Heart left ventricle (tissue), 16 donors: ENCODE measurements around the gene LILRA1. TPM values are rescaled to one million over a fixed set of nuclear protein-coding genes. Genes with fewer than 3 reads are reported as not detected.
A peak's percentile ranks its signal among the peaks of the same experiment; 100 is the strongest.
"Not testable (repeated sequence)": the region's sequence is repeated elsewhere in the genome, so short reads cannot be mapped to it uniquely, and the experiment has no call there.

ENCODE experiments used
- ATAC-seq, 4 donors: fragments of 200-7000 bp; cut with Tn5 transposase; one replicate each; pipeline ENCODE4 v1.9.1; 2020 to 2022; ENCODE audit warnings: moderate library complexity in 4 of 4, mild to moderate bottlenecking in 3 of 4, moderate number of reproducible peaks in 1 of 4
- DNase-seq, 5 donors: peaks; one replicate each; pipeline ENCODE4 v3.0.0-alpha.2; 2020
- H3K27ac ChIP-seq, 12 donors: fragments of 200-600 bp; sonication (generic) in 4 of 12; one replicate each; pipeline versions ENCODE4 v1.5.0 to v1.8.0; 2016 to 2022; ENCODE audit warnings: mild to moderate bottlenecking in 2 of 12
- H3K27me3 ChIP-seq, 9 donors: fragments of 200-600 bp; sonication (generic) in 2 of 9; one replicate each; pipeline versions ENCODE4 v1.5.1 to v1.8.0; 2016 to 2022; ENCODE audit warnings: mild to moderate bottlenecking in 3 of 9
- H3K36me3 ChIP-seq, 9 donors: fragments of 200-600 bp; sonication (generic) in 2 of 9; one replicate each; pipeline versions ENCODE4 v1.5.0 to v1.8.0; 2018 to 2022; ENCODE audit warnings: mild to moderate bottlenecking in 2 of 9
- H3K4me1 ChIP-seq, 12 donors: fragments of 200-600 bp; sonication (generic) in 4 of 12; one replicate each; pipeline versions ENCODE4 v1.5.0 to v1.8.0; 2016 to 2022; ENCODE audit warnings: mild to moderate bottlenecking in 3 of 12
- H3K4me3 ChIP-seq, 12 donors: fragments of 200-600 bp; sonication (generic) in 4 of 12; one replicate each; pipeline versions ENCODE4 v1.5.0 to v1.8.0; 2017 to 2022; ENCODE audit warnings: mild to moderate bottlenecking in 9 of 12, moderate library complexity in 4 of 12
- H3K9me3 ChIP-seq, 12 donors: fragments of 200-600 bp; sonication (generic) in 4 of 12; one replicate each; pipeline versions ENCODE4 v1.5.0 to v1.8.0; 2016 to 2022; ENCODE audit warnings: mild to moderate bottlenecking in 1 of 12
- CTCF ChIP-seq, 12 donors: fragments of 200-600 bp; sonication (generic) in 4 of 12; IDR thresholded peaks; one replicate each; pipeline versions ENCODE4 v1.5.0 to v1.8.0; 2018 to 2022; ENCODE audit warnings: antibody characterized with exemption in 12 of 12, mild to moderate bottlenecking in 5 of 12
- POLR2A ChIP-seq, 2 donors: fragments of 450-650 bp; IDR thresholded peaks; one replicate each; pipeline ENCODE4 v1.6.1; 2017; ENCODE audit warnings: antibody characterized with exemption in 2 of 2, mild to moderate bottlenecking in 2 of 2, moderate library complexity in 2 of 2
- WGBS, 4 donors: extraction: QIAGEN DNeasy Blood & Tissue Kit in 2 of 4; methylation state at CpG; one replicate each; pipeline versions ENCODE4 v1.1.5 to v1.1.7; 2013 to 2018; 5-methylcytosine and 5-hydroxymethylcytosine counted together
- intact Hi-C, 10 donors: fragments of 100-400 bp; cut with DNase I; formaldehyde crosslinking; loops; one replicate each; pipeline versions ENCODE4 v1.11.1 to v1.14.2; 2022
- polyA plus RNA-seq, 2 donors: library from polyadenylated mRNA; stranded (reverse); fragments of 200-250 nt; gene quantifications; one replicate each; pipeline ENCODE4 v1.2.3, GENCODE V29; 2013
- total RNA-seq, 9 donors: library from RNA; depleted of rRNA in 2 of 9; stranded (reverse); fragments of >200 nt in 2 of 9; fragmentation: NEBNext Ultra II Directional in 3 of 9; extraction: Animal tissue kit (Norgen Biotek cat#: 25700) in 3 of 9; gene quantifications; one replicate each; pipeline versions ENCODE4 v1.1.0 to v1.2.4, GENCODE V29; 2016 to 2023
- donor health status: ischemic (EF 13 %, LVEDD 7.1; RV severe dilation, severe dysfunction).
- donor health status: healthy with polysubstance abuse.
- donor health status: DM: no; HTN: yes; CAD: no.
- donor health status: DM: no; HTN: no; CAD: no.
- donor health status: ischemic (EF 25% LVEDD 6.9; RV normal size, moderate dysfunction).
- donor health status: ischemic (EF 25% LVEDD 5.7; RV mildly dilated, moderate dysfunction).
- donor health status: healthy.
- donor health status: DM: yes; HTN: yes; CAD: no.
- donor health status: ischemic (EF 35%, LVEDD 5.7; RV mildly dilated, moderate dysfunction).
- donor health status: nonischemic (EF 11% LVEDD 7.7; RV severe dilation, severe dysfunction).
- donor health status: DM: yes; HTN: yes; CAD: no.
- donor health status: PGD.
- donor health status: ischemic (EF 29% LVEDD 5.4; RV normal size, mild dysfunction).
- donor health status: nonischemic (EF 23%, LVEDD 6.1; RV moderate dilation, normal function).

LILRA1 gene
- total and polyA plus RNA-seq, 11 donors: 0.11 to 7.0 (median 0.44) TPM

- Histone ChIP-seq H3K4me3 (no peak overlapping the region), H3K9me3 (no peaks in the 10 kb centered on the region), H3K27ac (no peak overlapping the region), H3K36me3 (no peaks in the 10 kb centered on the region), H3K4me1 (peaks cover 0 to 12% (median 0%) of the 10 kb centered on the region in 12 donors), H3K27me3 (peaks cover 0 to 13% (median 6%) of the 10 kb centered on the region in 9 donors)
- ATAC-seq: no peak
- intact Hi-C loops: no loop called here
- no peak for DNase-seq
- TF ChIP-seq CTCF (IDR thresholded peaks at IDR 0.05) (no peak), POLR2A (IDR thresholded peaks at IDR 0.05) (no peak)
- WGBS, 4 donors: 54 to 74% (median 70%) methylated on average over 3 of the region's 3 CpGs
Observed at GRCh38 chr19:54570316-54570715, 23.1 kb upstream of the LILRA1 start.

GRCh38 chr19:54571715-54572615 is 21.5 kb upstream of the LILRA1 start:
- WGBS, 4 donors: 53 to 66% (median 61%) methylated on average over 16 to 17 of the region's 17 CpGs
- peaks cover 0 to 13% (median 6%) of the 10 kb centered on the region in 9 donors for H3K27me3 ChIP-seq

DNA sequence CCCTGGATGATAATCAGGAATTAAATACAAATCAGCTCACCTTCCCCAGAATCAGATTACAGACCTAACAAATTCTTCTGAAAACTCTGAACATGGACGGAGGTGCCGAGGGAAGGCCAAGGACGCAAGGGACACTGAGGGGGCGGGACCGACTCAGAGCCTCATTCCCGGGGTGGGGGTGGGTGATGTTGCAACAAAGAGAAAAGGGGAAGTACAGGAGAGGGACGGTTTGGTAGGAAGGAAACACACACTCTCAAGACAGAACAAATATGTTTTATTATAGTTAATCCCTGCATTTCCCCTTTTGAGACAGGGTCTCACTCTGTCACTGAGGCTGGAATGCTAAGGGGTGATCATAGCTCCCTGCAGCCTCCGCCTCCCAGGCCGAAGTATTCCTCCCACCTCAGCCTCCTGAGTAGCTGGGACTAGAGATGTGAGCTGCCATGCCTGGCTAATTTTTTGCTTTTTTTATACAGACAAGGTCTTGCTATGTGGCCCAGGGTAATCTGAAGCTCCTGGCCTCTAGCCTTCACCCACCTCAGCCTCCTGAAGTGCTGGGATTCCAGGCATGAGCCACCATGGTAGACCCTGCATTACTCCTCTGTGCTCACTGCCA is 20.6 kb upstream of the LILRA1 start:
- DNase-seq (peak in 2 of 5 donors; percentile 42 to 57), ATAC-seq (peak in 3 of 4 donors; percentile 42 to 81 (median 74))
- 52 to 59% (median 53%) methylated on average over 9 of the region's 9 CpGs for WGBS, 4 donors
- Histone ChIP-seq H3K9me3 (no peaks in the 10 kb centered on the region), H3K4me1 (peaks cover 0 to 12% (median 0%) of the 10 kb centered on the region in 12 donors), H3K36me3 (no peaks in the 10 kb centered on the region), H3K4me3 (peak overlapping the region in 3 of 12 donors; percentile 9 to 31 (median 15)), H3K27ac (peak overlapping the region in 2 of 12 donors; percentile 9 to 79), H3K27me3 (peaks cover 0 to 13% (median 4%) of the 10 kb centered on the region in 9 donors)
- intact Hi-C loops: no loop called here
- TF ChIP-seq POLR2A (IDR thresholded peaks at IDR 0.05) (no peak), CTCF (IDR thresholded peaks at IDR 0.05) (no peak)

More at GRCh38 chr19:54571715-54572615, 21.5 kb upstream of the LILRA1 start:
- H3K4me3 ChIP-seq, H3K9me3 ChIP-seq, DNase-seq, intact Hi-C loops, H3K36me3 ChIP-seq, H3K27ac ChIP-seq: not testable (repeated sequence)
- peak in 2 of 4 donors; percentile 7 to 26 for ATAC-seq
- H3K4me1 ChIP-seq: peaks cover 0 to 12% (median 0%) of the 10 kb centered on the region in 12 donors

DNA sequence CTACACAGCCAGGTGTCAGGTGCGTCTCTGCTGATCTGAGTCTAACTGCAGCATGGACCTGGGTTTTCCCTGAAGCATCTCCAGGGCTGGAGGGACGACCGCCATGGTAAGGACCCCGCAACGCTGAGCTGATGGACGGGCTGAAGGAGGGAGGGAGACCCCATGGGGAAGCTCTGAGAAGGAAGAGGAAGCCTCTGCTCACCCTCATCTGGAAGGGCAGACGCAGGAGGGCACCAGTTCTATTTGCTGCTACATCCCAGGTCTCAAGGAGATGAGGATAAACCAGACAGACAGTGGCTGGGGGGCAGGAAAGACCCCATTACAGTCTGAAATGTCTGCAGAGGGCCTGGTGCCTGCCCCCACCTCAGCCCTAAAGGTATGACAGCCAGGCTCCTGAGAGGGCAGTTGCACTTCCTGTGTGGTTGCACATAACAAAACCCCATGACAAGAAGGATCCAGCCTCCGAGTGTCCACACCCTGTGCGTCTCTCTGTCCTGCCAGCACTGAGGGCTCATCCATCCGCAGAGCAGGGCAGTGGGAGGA is 20.0 kb upstream of the LILRA1 start, which contains the start of gene LILRA2:
LILRA2 (plus strand) TSS at position 461 of the 543 bp plus-strand sequence. CDS start 89 bp downstream, outside the sequence.
- Histone ChIP-seq H3K27ac (peak within 1 kb of the TSS in 2 of 12 donors; percentile 9 to 79), H3K27me3 (peaks cover 0 to 13% (median 4%) of the 10 kb centered on the region in 9 donors), H3K36me3 (no peaks in the 10 kb centered on the region), H3K4me1 (peaks cover 0 to 12% (median 0%) of the 10 kb centered on the region in 12 donors), H3K4me3 (peak within 1 kb of the TSS in 4 of 12 donors; percentile 9 to 31 (median 18)), H3K9me3 (peaks cover 0 to 3% (median 0%) of the 10 kb centered on the region in 12 donors)
- WGBS, 4 donors: 61 to 73% (median 65%) methylated on average over 9 to 10 of the region's 10 CpGs
- no peak for TF ChIP-seq POLR2A (IDR thresholded peaks at IDR 0.05)
- no peak for TF ChIP-seq CTCF (IDR thresholded peaks at IDR 0.05)
- ATAC-seq (peak in 3 of 4 donors; percentile 51 to 72 (median 55)), DNase-seq (no peak)
- intact Hi-C loops: no loop called here
